Lower lobe of right lung (tissue), 2 donors: ENCODE data around the gene FAN1. TPM values are rescaled to one million over a fixed set of nuclear protein-coding genes. Genes with fewer than 3 reads are reported as not detected.

Experiments
- ATAC-seq, 2 donors: fragments of 200-7000 bp; cut with Tn5 transposase; one replicate each; pipeline ENCODE4 v1.9.1; 2020 to 2022; ENCODE audit warnings: mild to moderate bottlenecking in 2 of 2, moderate library complexity in 2 of 2
- DNase-seq: peaks from one replicate; pipeline ENCODE4 v3.0.0-alpha.2; 2020
- H3K27ac ChIP-seq: fragments of 200-600 bp; one replicate; pipeline ENCODE4 v1.8.0; 2022
- H3K27me3 ChIP-seq: fragments of 200-600 bp; one replicate; pipeline ENCODE4 v1.8.0; 2022; ENCODE audit warnings: low read depth
- H3K36me3 ChIP-seq: fragments of 200-600 bp; one replicate; pipeline ENCODE4 v1.8.0; 2022; ENCODE audit warnings: mild to moderate bottlenecking
- H3K4me1 ChIP-seq: fragments of 200-600 bp; one replicate; pipeline ENCODE4 v1.8.0; 2022
- H3K4me3 ChIP-seq: fragments of 200-600 bp; one replicate; pipeline ENCODE4 v1.8.0; 2022; ENCODE audit warnings: mild to moderate bottlenecking
- H3K9me3 ChIP-seq: fragments of 200-600 bp; one replicate; pipeline ENCODE4 v1.8.0; 2022
- intact Hi-C: fragments of 100-400 bp; cut with DNase I; formaldehyde crosslinking; loops from one replicate; pipeline ENCODE4 v1.11.0; 2022
- total RNA-seq: library from RNA; stranded (reverse); fragmentation: NEBNext Ultra II Directional; extraction: Animal tissue kit (Norgen Biotek cat#: 25700); gene quantifications from one replicate; pipeline ENCODE4 v1.2.1, GENCODE V29; 2021
- TF ChIP-seq, protein P1 (sequence below): fragments of 200-600 bp; IDR thresholded peaks from one replicate; pipeline ENCODE4 v1.8.0; 2022; ENCODE audit warnings: antibody characterized with exemption, mild to moderate bottlenecking
- donor health status: DM: no; HTN: yes; CAD: no; lungs with severe emphysema.

FAN1 gene
- total RNA-seq, 1 donor from 2014 or later: 20.9 TPM

GRCh38 chr15:30906366-30906765, 2.7 kb downstream of the FAN1 start:
- TF ChIP-seq, protein P1, sequence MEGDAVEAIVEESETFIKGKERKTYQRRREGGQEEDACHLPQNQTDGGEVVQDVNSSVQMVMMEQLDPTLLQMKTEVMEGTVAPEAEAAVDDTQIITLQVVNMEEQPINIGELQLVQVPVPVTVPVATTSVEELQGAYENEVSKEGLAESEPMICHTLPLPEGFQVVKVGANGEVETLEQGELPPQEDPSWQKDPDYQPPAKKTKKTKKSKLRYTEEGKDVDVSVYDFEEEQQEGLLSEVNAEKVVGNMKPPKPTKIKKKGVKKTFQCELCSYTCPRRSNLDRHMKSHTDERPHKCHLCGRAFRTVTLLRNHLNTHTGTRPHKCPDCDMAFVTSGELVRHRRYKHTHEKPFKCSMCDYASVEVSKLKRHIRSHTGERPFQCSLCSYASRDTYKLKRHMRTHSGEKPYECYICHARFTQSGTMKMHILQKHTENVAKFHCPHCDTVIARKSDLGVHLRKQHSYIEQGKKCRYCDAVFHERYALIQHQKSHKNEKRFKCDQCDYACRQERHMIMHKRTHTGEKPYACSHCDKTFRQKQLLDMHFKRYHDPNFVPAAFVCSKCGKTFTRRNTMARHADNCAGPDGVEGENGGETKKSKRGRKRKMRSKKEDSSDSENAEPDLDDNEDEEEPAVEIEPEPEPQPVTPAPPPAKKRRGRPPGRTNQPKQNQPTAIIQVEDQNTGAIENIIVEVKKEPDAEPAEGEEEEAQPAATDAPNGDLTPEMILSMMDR: no peak
- Histone ChIP-seq H3K36me3 (peaks cover 28% of the 10 kb centered on the region), H3K27me3 (no peaks in the 10 kb centered on the region), H3K4me1 (peaks cover 13% of the 10 kb centered on the region), H3K9me3 (no peaks in the 10 kb centered on the region), H3K4me3 (no peak overlapping the region), H3K27ac (no peak overlapping the region)
- ATAC-seq: no peak
- intact Hi-C loops: no loop called here
- no peak for DNase-seq

- Histone ChIP-seq H3K9me3 (no peaks in the 10 kb centered on the region), H3K36me3 (peaks cover 84% of the 10 kb centered on the region)
Measured at GRCh38 chr15:30913761-30914160, 10.0 kb downstream of the FAN1 start.

GRCh38 chr15:30917013-30917412, 13.3 kb downstream of the FAN1 start:
- Histone ChIP-seq H3K4me1 (no peaks in the 10 kb centered on the region), H3K4me3 (no peak overlapping the region), H3K9me3 (no peaks in the 10 kb centered on the region), H3K27ac (no peak overlapping the region), H3K36me3 (peaks cover 84% of the 10 kb centered on the region), H3K27me3 (no peaks in the 10 kb centered on the region)
- ATAC-seq: no peak
- TF ChIP-seq, protein P1: no peak
- no peak for DNase-seq
- intact Hi-C loops: no loop called here

More at GRCh38 chr15:30913761-30914160, 10.0 kb downstream of the FAN1 start:
- no peaks in the 10 kb centered on the region for H3K27me3 ChIP-seq
- no peak overlapping the region for H3K27ac ChIP-seq
- DNase-seq: no peak
- H3K4me1 ChIP-seq: no peaks in the 10 kb centered on the region
- TF ChIP-seq, protein P1: no peak
- H3K4me3 ChIP-seq: no peak overlapping the region
- intact Hi-C loops: no loop called here
- ATAC-seq: no peak

- Histone ChIP-seq H3K27me3 (no peaks in the 10 kb centered on the region), H3K36me3 (peaks cover 85% of the 10 kb centered on the region), H3K27ac (no peak overlapping the region), H3K4me1 (no peaks in the 10 kb centered on the region), H3K4me3 (no peak overlapping the region), H3K9me3 (no peaks in the 10 kb centered on the region)
- intact Hi-C loops: no loop called here
- ATAC-seq (no peak), DNase-seq (no peak)
- TF ChIP-seq, protein P1: no peak
Measured at GRCh38 chr15:30917675-30918074, 14.0 kb downstream of the FAN1 start.

- peaks cover 86% of the 10 kb centered on the region for H3K36me3 ChIP-seq
Measured at GRCh38 chr15:30918366-30918765, 14.7 kb downstream of the FAN1 start.

More at GRCh38 chr15:30918366-30918765, 14.7 kb downstream of the FAN1 start:
- ATAC-seq (no peak), DNase-seq (no peak)
- intact Hi-C loops: no loop called here
- Histone ChIP-seq H3K27me3 (no peaks in the 10 kb centered on the region), H3K4me1 (no peaks in the 10 kb centered on the region), H3K4me3 (no peak overlapping the region), H3K9me3 (no peaks in the 10 kb centered on the region), H3K27ac (no peak overlapping the region)
- TF ChIP-seq, protein P1: no peak
